Cardiac atrium fibroblast (primary cell): Measurements from ENCODE around the gene ZNF394. TPM values are rescaled to one million over a fixed set of nuclear protein-coding genes. Genes with fewer than 3 reads are reported as not detected.

ENCODE experiments used
- total RNA-seq: library from RNA; depleted of rRNA; stranded (reverse); fragments of >200 nt; gene quantifications from 2 replicates; pipeline ENCODE4 v1.2.3, GENCODE V29; 2015

ZNF394 gene
- total RNA-seq, result 17.3 and 22.9 TPM in 2 replicates

DNA sequence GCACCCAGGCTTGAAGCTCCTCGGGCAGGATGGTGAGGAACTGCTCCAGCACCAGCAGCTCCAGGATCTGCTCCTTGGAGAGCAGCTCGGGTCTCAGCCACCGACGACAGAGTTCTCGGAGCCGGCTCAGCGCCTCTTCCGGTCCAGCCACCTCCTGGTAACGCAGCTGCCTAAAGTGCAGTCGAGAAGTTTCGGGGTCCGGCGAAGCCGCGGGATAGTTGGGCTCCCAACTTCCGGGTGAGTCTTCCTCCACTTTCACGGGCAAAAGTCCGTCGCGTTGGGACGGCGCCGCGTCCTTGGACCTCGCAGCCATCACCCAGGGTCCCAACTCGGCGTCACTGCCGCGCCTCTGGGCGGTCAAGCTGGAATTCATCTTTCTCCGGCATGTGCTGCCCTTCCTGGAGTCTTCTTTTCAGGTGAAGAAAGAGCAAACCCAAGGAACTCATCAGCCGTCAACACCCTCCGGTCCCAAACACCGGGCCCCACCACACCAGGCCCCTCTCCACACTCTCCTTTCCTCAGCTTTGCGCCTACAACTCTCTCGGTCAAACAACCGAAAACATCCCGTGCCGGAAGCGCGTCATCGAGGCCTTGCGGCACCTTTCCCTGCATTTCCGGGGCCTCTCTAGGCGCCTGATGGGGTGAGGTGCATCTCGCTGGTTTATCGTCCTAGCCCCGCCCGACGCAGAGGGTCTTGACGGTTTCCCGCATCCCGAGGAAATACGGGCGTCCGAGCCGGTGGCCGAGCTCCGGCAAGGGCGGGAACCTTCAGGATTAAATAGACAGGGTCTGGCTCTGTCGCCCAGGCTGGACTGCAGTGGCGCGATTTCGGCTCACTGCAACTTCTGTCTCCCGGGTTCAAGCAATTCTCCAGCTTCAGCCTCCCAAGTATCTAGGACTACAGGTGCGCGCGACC, at the start of gene ZNF394:
ZNF394 (minus strand) TSS at position 561 of the 916 bp plus-strand sequence; CDS start at position 373, 188 bp downstream.

GRCh38 chr7:99504603-99505323, 4.7 kb upstream of the ZNF394 start, which contains the start of gene ZKSCAN5:
Gene ZKSCAN5 (plus strand): TSS chr7:99504662. CDS start chr7:99506045, 1,383 bp downstream.

GRCh38 chr7:99472561-99473314, 27.3 kb downstream of the ZNF394 start, which contains the start of gene ZNF789:
Gene ZNF789 (plus strand): TSS chr7:99472890. CDS start chr7:99476457, 3,567 bp downstream.

Other genes with a start within 250 kb of the ZNF394 start
- not detected in 2 replicates for gene MYH16, start 227.4 kb downstream of the ZNF394 start, total RNA-seq
- 174 and 198 TPM in 2 replicates for gene ARPC1A, start 174.4 kb downstream of the ZNF394 start, total RNA-seq
- gene ARPC1B, start 125.6 kb downstream of the ZNF394 start, total RNA-seq, result 262 and 273 TPM in 2 replicates
- gene PDAP1, start 91.7 kb downstream of the ZNF394 start, total RNA-seq, result 73.5 and 93.5 TPM in 2 replicates
- 95.1 and 129 TPM in 2 replicates for gene BUD31, start 91.3 kb downstream of the ZNF394 start, total RNA-seq
- 3.8 and 8.6 TPM in 2 replicates for gene PTCD1, start 61.5 kb downstream of the ZNF394 start, total RNA-seq
- gene CPSF4, start 61.3 kb downstream of the ZNF394 start, total RNA-seq, result 19.1 and 26.0 TPM in 2 replicates
- 3,196 and 5,196 TPM in 2 replicates for gene ATP5MF, start 34.1 kb downstream of the ZNF394 start, total RNA-seq
- gene ZNF789, start 27.4 kb downstream of the ZNF394 start, total RNA-seq, result 1.9 and 4.0 TPM in 2 replicates
- 7.5 and 9.2 TPM in 2 replicates for gene ZKSCAN5, start 4.4 kb upstream of the ZNF394 start, total RNA-seq
- gene FAM200A, start 51.8 kb upstream of the ZNF394 start, total RNA-seq, result 5.2 and 7.1 TPM in 2 replicates
- 34.7 and 38.7 TPM in 2 replicates for gene ZNF655, start 58.4 kb upstream of the ZNF394 start, total RNA-seq
- gene TMEM225B, start 98.0 kb upstream of the ZNF394 start, total RNA-seq, result 1.1 TPM in 1 of 2 replicates, not detected in the other
- gene ZSCAN25, start 116.7 kb upstream of the ZNF394 start, total RNA-seq, result 6.3 and 6.9 TPM in 2 replicates
- gene CYP3A5, start 179.7 kb upstream of the ZNF394 start, total RNA-seq, result not detected in 2 replicates
- gene CYP3A7, start 234.9 kb upstream of the ZNF394 start, total RNA-seq, result not detected in 2 replicates